HG02763 (cell line): ENCODE data around the gene LEP.
"Not testable (repeated sequence)": the region's sequence is repeated elsewhere in the genome, so short reads cannot be mapped to it uniquely, and the experiment has no call there.

Experiments
- ATAC-seq: cut with Tn5 transposase; IDR thresholded peaks from one replicate; pipeline ENCODE4 v1.9.1; 2021; ENCODE audit warnings: mild to moderate bottlenecking, moderate library complexity; ENCODE audit not compliant: unreplicated experiment

The LEP gene

GRCh38 chr7:128210590-128211570 is 30.2 kb upstream of the LEP start:
- ATAC-seq: no peak

- ATAC-seq: no peak
Observed at GRCh38 chr7:128211626-128212025, 29.5 kb upstream of the LEP start.

DNA sequence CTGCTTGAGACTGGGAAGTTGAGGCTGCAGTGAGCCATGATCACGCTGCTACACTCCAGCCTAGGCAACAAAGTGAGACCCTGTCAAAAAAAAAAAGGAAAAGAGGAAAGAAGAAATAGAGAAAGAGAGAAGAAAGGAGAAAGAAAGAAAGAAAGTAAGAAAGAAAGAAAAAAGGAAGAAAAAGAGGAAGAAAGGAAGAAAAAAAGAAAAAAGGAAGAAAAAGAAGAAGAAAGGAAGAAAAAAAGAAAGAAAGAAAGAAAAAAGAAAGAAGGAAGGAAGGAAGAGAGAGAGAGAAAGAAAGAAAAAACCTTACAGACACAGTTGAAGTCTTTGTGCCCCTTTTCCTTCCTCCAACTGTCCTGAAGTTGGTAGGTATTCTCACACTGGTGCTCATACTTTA is 26.6 kb upstream of the LEP start:
- ATAC-seq: no peak

- ATAC-seq: no peak
Observed at GRCh38 chr7:128215281-128215680, 25.8 kb upstream of the LEP start.

- ATAC-seq: no peak
Observed at GRCh38 chr7:128215739-128216138, 25.3 kb upstream of the LEP start.

DNA sequence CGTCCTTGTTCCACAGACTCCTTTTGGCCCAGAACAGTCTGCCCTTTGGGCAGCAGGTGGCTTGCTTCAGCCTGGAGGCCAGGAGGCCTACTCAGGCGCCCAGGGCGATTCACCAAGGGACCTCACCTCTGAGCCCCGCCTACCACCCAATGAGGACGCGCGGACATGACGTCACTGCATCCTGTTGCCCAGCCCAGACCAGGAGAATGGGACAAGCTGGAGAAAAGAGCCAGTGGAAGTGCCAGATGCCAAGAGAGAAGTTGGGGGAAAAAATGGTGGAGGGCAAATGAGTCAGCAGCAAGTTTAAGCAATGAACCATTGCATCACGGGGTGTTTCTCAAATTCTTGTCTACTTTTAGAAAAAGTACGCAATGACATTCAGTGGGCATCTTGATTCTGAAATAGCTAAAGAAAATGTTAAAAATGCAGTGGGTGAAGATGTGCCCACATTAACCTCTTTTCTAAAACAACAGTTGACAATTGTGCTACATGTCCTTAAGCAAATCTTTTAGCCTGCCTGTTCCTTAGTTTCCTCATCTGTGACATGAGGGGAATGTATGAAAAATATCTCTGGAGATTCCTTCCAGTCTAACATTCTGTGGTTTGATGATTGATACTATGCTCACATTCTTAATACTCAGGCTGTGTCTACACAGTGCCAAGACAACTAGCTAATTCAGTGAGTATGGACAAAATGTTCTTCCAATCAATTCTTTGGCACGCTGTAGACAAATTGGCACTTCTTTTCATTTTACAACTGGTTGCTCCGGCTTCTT is 23.9 kb upstream of the LEP start:
- no peak for ATAC-seq

- ATAC-seq: no peak
Observed at GRCh38 chr7:128217967-128218652, 23.0 kb upstream of the LEP start.

GRCh38 chr7:128219636-128220035 is 21.4 kb upstream of the LEP start:
- ATAC-seq: no peak

DNA sequence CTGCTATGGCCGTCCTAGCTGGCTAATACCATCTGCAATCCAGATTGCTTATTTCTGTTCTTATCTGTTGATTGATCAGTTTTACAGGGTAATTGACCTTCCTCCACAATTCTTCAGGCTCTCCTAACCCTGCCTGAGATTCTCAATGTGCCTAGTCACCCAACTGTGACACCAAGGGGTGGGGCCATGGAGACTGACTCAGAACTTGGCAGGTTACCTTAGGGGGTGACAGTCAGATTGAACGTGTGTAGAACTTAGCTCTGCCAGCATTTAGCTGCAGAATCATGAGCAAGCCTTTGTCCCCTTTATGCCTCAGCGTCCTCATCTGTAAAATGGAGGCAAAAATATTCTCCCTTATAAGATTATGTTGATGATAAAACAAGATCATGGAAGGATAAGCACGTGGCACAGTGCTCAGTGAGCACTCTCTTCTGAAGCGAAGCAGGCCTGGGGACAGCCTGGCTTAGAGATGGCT is 19.1 kb upstream of the LEP start:
- no peak for ATAC-seq

DNA sequence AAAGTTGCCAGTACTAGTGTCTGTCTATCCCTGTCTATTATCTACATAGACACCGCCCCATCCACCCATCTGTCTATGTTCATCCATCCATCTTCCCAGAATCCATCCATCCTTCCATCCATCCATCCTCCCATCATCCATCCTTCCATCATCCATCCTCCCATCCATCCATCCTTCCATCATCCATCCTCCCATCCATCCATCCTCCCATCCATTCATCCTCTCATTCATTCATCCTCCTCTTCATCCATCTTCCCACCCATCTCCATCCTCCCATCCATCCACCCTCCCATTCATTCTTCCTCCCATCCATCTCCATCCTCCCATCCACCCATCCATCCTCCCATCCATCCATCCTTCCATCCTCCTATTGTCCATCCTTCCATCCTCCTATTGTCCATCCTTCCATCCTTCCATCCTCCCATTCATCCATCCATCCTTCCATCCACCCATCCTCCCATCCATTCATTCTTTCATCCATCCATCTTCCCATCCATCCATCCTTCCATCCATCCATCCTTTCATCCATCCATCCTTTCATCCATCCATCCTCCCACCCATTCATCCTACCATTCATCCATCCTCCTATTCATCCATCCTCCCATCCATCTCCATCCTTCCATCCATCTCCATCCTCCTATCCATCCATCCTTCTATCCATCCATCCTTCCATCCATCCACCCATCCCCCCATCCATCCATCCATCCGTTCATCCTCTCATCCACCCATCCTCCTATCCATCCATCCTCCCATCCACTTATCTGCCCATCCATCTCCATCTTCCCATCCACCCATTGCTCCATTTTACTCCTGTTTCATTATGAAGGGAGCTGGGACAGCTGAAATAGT is 14.7 kb upstream of the LEP start:
- no peak for ATAC-seq

- no peak for ATAC-seq
Observed at GRCh38 chr7:128227271-128227670, 13.8 kb upstream of the LEP start.

GRCh38 chr7:128231021-128231420 is 10.1 kb upstream of the LEP start:
- no peak for ATAC-seq

- no peak for ATAC-seq
Observed at GRCh38 chr7:128231677-128232076, 9.4 kb upstream of the LEP start.

DNA sequence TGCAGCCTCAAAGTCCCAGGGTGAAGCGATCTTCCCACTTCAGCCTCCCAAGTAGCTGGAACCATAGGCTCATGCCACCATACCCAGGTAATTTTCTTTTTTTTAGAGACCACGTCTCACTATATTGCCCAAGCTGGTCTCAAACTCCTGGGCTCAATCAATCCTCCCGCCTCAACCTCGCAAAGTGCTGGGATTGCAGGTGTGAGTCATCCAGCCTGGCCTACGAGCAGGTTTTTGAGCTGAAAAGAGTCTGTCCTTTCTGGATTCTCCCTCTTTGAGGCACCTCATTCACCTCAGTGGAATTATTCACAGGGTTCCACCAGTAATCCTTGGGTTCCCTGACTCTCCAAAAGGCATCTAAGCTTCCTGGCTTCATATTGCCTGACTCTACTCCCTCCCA is 7.6 kb upstream of the LEP start:
- ATAC-seq: no peak

- ATAC-seq: no peak
Observed at GRCh38 chr7:128234476-128235026, 6.5 kb upstream of the LEP start.

- no peak for ATAC-seq
Observed at GRCh38 chr7:128235471-128235870, 5.6 kb upstream of the LEP start.

- ATAC-seq: no peak
Observed at GRCh38 chr7:128236924-128237586, 4.0 kb upstream of the LEP start.

- not testable (repeated sequence) for ATAC-seq
Observed at GRCh38 chr7:128239146-128239545, 1.9 kb upstream of the LEP start.

DNA sequence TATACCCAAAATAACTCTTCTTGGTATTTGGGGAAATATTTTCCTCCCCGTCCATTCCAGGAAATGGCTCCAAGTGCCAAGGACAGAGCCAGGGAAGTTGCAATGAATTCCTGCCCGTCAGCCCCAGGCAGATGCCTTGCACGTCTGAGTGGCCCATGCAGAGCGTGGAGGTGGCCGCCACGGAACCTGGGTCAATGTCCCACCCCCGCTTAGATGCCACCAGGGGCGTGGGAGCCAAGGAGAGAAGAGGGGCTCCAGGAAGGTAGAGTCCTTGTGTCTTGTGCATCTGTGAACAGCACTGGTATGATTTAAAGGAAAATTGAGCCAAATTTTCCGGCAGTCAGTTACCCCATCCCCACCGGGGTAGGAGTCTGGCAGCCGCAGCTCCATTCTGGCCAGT is 1.6 kb downstream of the LEP start:
- ATAC-seq: no peak
